Measurements from ENCODE around the gene NME2. TPM values are rescaled to one million over a fixed set of nuclear protein-coding genes. Genes with fewer than 3 reads are reported as not detected.
"Not testable (repeated sequence)": the region's sequence is repeated elsewhere in the genome, so short reads cannot be mapped to it uniquely, and the experiment has no call there.

The NME2 gene
- total RNA-seq, 1 donor, result 524 TPM

DNA sequence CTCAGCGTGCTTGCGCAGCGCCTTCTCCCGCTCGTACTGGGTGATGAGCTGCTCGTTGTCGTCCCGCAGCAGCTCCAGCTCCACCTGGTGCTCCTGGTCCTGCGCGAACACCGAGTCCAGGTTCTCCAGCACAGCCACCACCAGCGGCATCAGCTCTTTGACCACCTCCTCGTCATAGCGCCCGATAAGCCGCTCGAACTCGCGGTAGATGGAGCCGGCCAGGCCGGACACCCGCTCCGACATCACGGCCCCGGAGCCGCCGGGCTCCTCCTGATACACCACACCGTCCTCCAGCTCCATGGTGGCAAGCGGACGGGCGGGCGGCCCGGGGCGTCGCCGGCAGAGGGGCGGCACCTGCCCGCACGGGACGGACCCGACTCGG, 45.9 kb upstream of the NME2 start:
- H3K4me3 ChIP-seq (ENCODE audit: insufficient read depth, low read length), result peak overlapping the region; percentile 99
- H3K4me2 ChIP-seq (ENCODE audit: insufficient read depth, low read length), result peak overlapping the region; percentile 96
- H3K36me3 ChIP-seq (ENCODE audit: insufficient read depth, low read length), result no peaks in the 10 kb centered on the region
- H3K27ac ChIP-seq (ENCODE audit: low read depth, low read length), result peak overlapping the region; percentile 93
- peaks cover 52% of the 10 kb centered on the region for H3K79me2 ChIP-seq (ENCODE audit: insufficient read depth, low read length)
- DNase-seq (ENCODE audit: insufficient read length, low spot score, missing footprints), result peak; percentile 87
- peak overlapping the region; percentile 80 for H2AFZ ChIP-seq (ENCODE audit: low read length)
- TF ChIP-seq, protein P1, sequence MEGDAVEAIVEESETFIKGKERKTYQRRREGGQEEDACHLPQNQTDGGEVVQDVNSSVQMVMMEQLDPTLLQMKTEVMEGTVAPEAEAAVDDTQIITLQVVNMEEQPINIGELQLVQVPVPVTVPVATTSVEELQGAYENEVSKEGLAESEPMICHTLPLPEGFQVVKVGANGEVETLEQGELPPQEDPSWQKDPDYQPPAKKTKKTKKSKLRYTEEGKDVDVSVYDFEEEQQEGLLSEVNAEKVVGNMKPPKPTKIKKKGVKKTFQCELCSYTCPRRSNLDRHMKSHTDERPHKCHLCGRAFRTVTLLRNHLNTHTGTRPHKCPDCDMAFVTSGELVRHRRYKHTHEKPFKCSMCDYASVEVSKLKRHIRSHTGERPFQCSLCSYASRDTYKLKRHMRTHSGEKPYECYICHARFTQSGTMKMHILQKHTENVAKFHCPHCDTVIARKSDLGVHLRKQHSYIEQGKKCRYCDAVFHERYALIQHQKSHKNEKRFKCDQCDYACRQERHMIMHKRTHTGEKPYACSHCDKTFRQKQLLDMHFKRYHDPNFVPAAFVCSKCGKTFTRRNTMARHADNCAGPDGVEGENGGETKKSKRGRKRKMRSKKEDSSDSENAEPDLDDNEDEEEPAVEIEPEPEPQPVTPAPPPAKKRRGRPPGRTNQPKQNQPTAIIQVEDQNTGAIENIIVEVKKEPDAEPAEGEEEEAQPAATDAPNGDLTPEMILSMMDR (IDR thresholded peaks at IDR 0.05; ENCODE audit: extremely low read depth, low read depth, low read length), result no peak
- no peaks in the 10 kb centered on the region for H3K9me3 ChIP-seq (ENCODE audit: low read depth, low read length)
- H3K4me1 ChIP-seq (ENCODE audit: insufficient read depth, low read length), result peaks cover 34% of the 10 kb centered on the region
- H4K20me1 ChIP-seq (ENCODE audit: insufficient read depth, low read length), result peaks cover 29% of the 10 kb centered on the region
- H3K27me3 ChIP-seq (ENCODE audit: insufficient read depth, low read length), result no peaks in the 10 kb centered on the region

DNA sequence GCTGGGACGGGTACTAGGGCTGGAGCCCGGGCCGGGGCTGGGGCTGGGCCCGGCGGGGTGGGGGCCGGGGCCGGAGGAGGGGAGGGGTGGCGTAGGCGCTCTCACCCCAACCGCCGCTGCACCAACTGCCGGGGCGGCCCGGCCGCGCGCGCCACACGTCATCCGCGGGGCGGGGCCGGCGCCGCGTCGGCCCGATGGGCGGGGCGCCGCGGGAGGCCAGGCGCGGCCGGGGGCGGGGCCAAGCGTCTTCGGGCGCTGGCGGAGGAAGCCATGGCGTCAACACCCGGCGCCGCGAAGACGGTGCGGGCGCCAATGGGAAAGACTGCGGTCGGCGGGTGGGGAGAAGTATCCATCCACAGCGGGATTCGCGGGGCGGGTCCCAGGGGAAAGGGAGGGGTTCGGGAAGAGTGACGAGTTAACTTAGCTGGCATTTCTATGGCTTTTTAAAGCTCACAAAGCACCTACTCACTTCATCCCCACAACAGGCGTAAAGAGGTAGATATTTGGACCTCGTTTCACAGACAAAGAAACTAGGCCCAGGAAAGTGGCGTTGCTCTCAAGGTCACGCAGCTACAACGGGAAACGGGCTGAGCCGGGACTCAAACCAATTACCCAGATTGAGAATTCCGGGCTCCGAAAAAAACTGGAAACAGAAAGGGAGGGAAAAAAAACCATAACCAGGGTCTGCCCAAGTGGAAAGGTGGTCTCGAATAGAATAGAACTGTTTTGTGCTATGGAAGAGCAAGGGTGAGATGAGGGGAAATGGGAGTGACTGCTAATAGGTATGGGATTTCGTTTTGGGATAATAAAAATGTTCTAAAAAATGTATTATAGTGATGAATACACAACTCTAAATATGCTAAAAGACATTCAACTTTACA, 45.2 kb upstream of the NME2 start, which contains the start of gene SPAG9:
Gene SPAG9, minus strand, starts transcription at position 130 of the 881 bp plus-strand sequence. CDS start 212 bp downstream, outside the sequence.
- H3K79me2 ChIP-seq (ENCODE audit: insufficient read depth, low read length), result peaks cover 46% of the 10 kb centered on the region
- peaks cover 34% of the 10 kb centered on the region for H3K4me1 ChIP-seq (ENCODE audit: insufficient read depth, low read length)
- H4K20me1 ChIP-seq (ENCODE audit: insufficient read depth, low read length), result peaks cover 28% of the 10 kb centered on the region
- peak within 1 kb of the TSS; percentile 96 for H3K4me2 ChIP-seq (ENCODE audit: insufficient read depth, low read length)
- TF ChIP-seq, protein P1 (IDR thresholded peaks at IDR 0.05; ENCODE audit: extremely low read depth, low read depth, low read length), result no peak
- peak; percentile 99 for DNase-seq (ENCODE audit: insufficient read length, low spot score, missing footprints)
- H2AFZ ChIP-seq (ENCODE audit: low read length), result peak within 1 kb of the TSS; percentile 80
- no peaks in the 10 kb centered on the region for H3K27me3 ChIP-seq (ENCODE audit: insufficient read depth, low read length)
- peak within 1 kb of the TSS; percentile 99 for H3K27ac ChIP-seq (ENCODE audit: low read depth, low read length)
- H3K4me3 ChIP-seq (ENCODE audit: insufficient read depth, low read length), result peak within 1 kb of the TSS; percentile 99
- H3K9me3 ChIP-seq (ENCODE audit: low read depth, low read length), result no peaks in the 10 kb centered on the region
- H3K36me3 ChIP-seq (ENCODE audit: insufficient read depth, low read length), result no peaks in the 10 kb centered on the region

DNA sequence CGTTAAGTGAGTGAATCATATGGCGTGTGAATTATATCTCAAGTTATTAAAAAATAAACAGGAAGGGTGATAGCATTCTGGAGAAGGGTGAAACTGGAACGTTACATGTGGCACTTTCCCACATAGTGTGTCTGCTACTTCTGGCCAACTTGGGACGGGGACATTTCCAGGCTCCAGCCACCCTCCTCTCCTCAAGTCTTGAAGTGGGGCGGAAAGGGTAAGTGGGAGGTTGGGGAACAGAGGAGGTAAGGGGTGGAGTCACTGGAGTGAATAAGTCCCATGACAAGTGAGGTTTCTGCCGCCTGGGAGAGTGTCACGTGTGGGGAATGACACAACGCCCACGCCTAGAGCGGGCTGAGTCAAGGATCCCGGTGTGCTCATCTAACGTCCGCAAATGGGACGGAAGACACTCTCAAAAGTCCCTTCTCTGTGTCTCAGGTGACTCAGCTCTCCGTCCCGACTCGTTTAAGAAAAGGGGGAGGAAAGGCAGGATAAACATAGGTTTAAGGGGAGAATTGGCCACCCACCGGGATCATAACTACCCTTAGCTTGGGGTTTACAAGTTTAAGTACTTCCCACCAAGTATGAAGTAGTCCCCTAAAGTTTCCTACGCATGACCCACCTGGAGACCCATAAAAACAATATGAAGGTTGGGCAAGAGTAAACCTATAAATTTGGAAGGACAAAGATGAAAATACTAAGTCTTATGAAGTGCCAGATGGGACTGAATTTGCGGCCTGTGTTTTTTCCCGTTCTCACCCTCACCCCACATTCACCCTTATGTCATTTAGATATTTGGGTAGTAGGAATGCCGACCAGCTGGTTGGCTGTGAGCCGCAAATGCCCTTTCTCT, 44.4 kb upstream of the NME2 start:
- peak overlapping the region; percentile 94 for H3K4me2 ChIP-seq (ENCODE audit: insufficient read depth, low read length)
- peak overlapping the region; percentile 99 for H3K27ac ChIP-seq (ENCODE audit: low read depth, low read length)
- H3K27me3 ChIP-seq (ENCODE audit: insufficient read depth, low read length), result no peaks in the 10 kb centered on the region
- TF ChIP-seq, protein P1 (IDR thresholded peaks at IDR 0.05; ENCODE audit: extremely low read depth, low read depth, low read length), result no peak
- peaks cover 37% of the 10 kb centered on the region for H3K79me2 ChIP-seq (ENCODE audit: insufficient read depth, low read length)
- H3K4me3 ChIP-seq (ENCODE audit: insufficient read depth, low read length), result peak overlapping the region; percentile 73
- peaks cover 33% of the 10 kb centered on the region for H3K4me1 ChIP-seq (ENCODE audit: insufficient read depth, low read length)
- H4K20me1 ChIP-seq (ENCODE audit: insufficient read depth, low read length), result peaks cover 22% of the 10 kb centered on the region
- no peaks in the 10 kb centered on the region for H3K9me3 ChIP-seq (ENCODE audit: low read depth, low read length)
- peak; percentile 98 for DNase-seq (ENCODE audit: insufficient read length, low spot score, missing footprints)
- H3K36me3 ChIP-seq (ENCODE audit: insufficient read depth, low read length), result no peaks in the 10 kb centered on the region
- H2AFZ ChIP-seq (ENCODE audit: low read length), result peak overlapping the region; percentile 53

DNA sequence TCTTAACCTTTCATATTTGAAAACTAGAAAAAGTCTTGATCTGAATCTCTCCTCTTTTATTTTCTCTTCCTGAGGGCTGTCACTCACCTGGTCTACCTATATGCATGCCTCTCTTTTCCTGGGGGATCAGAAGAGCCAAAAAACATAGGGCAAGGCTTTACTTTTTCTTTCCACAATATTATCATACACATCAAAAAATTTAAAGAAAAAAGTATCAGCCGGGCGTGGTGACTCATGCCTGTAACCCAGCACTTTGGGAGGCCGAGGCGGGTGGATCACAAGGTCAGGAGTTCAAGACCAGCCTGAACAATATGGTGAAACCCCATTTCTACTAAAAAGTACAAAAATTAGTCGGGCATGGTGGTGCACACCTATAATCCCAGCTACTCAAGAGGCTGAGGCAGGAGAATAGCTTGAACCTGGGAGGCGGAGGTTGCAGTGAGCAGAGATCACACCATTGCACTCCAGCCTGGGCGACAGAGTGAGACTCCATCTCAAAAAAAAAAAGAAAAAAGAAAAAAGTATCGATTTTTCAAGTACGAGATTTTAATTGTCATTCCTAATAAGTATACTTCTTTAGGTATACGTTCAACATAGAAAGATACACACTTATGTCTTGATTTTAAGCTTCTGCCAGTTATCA, 43.6 kb upstream of the NME2 start:
- Histone ChIP-seq H2AFZ (ENCODE audit: low read length) (peak overlapping the region; percentile 53), H3K27ac (ENCODE audit: low read depth, low read length) (peak overlapping the region; percentile 99)

More for the DNA sequence above, 43.6 kb upstream of the NME2 start:
- Histone ChIP-seq H4K20me1 (ENCODE audit: insufficient read depth, low read length) (peaks cover 18% of the 10 kb centered on the region), H3K4me1 (ENCODE audit: insufficient read depth, low read length) (peaks cover 29% of the 10 kb centered on the region), H3K4me2 (ENCODE audit: insufficient read depth, low read length) (peak overlapping the region; percentile 94), H3K79me2 (ENCODE audit: insufficient read depth, low read length) (peaks cover 30% of the 10 kb centered on the region)
- H3K27me3 ChIP-seq (ENCODE audit: insufficient read depth, low read length); H3K9me3 ChIP-seq (ENCODE audit: low read depth, low read length); H3K36me3 ChIP-seq (ENCODE audit: insufficient read depth, low read length); H3K4me3 ChIP-seq (ENCODE audit: insufficient read depth, low read length): not testable (repeated sequence)
- peak; percentile 84 for DNase-seq (ENCODE audit: insufficient read length, low spot score, missing footprints)

Data from osteoblast (primary cell).